ENCODE measurements around the gene EIF5.

- no peak for TF ChIP-seq POLR2A (IDR thresholded peaks at IDR 0.05)
- no peak for TF ChIP-seq CTCF (IDR thresholded peaks at IDR 0.05)
Measured at GRCh38 chr14:103330536-103330935, 3.5 kb upstream of the EIF5 start.

Data from right lobe of liver (tissue), 4 donors.